Coronary artery (tissue), 2 donors: ENCODE measurements around the gene GPR107.

Source experiments
- DNase-seq: peaks from one replicate; pipeline ENCODE4 v3.0.0-alpha.2; 2017; ENCODE audit warnings: low spot score
- H3K27ac ChIP-seq, 2 donors: fragments of 200-600 bp; sonication (generic); one replicate each; pipeline ENCODE4 v1.5.1; 2016 to 2019
- H3K4me3 ChIP-seq: fragments of 200-600 bp; sonication (generic); 2 replicates; pipeline ENCODE4 v1.5.1; 2016; ENCODE audit warnings: mild to moderate bottlenecking, moderate library complexity
- CTCF ChIP-seq: fragments of 200-600 bp; sonication (generic); IDR thresholded peaks from one replicate; pipeline ENCODE4 v1.5.1; 2019; ENCODE audit warnings: antibody characterized with exemption

Gene GPR107

GRCh38 chr9:130187523-130187846 lies 133.8 kb downstream of the GPR107 start:
- Histone ChIP-seq H3K4me3 (peak overlapping the region; percentile 62), H3K27ac (peak overlapping the region; percentile 92 to 94)
- no peak for TF ChIP-seq CTCF
- DNase-seq = no peak

GRCh38 chr9:130188860-130189481 lies 135.3 kb downstream of the GPR107 start:
- no peak for TF ChIP-seq CTCF
- H3K27ac ChIP-seq = no peak overlapping the region
- no peak for DNase-seq
- no peak overlapping the region for H3K4me3 ChIP-seq
